Hepatocyte (in vitro differentiated cells): ENCODE measurements around the gene KLHL3.

Source experiments
- EZH2 ChIP-seq: fragments of 200-600 bp; sonication (generic); IDR thresholded peaks from 2 replicates; pipeline ENCODE4 v1.6.1; 2016; ENCODE audit warnings: antibody characterized with exemption, mild to moderate bottlenecking, borderline replicate concordance
- TF ChIP-seq, protein P1 (sequence below): fragments of 200-600 bp; sonication (generic); IDR thresholded peaks from 2 replicates; pipeline ENCODE4 v1.5.1; 2016; ENCODE audit warnings: antibody characterized with exemption, mild to moderate bottlenecking; ENCODE audit not compliant: poor library complexity

DNA sequence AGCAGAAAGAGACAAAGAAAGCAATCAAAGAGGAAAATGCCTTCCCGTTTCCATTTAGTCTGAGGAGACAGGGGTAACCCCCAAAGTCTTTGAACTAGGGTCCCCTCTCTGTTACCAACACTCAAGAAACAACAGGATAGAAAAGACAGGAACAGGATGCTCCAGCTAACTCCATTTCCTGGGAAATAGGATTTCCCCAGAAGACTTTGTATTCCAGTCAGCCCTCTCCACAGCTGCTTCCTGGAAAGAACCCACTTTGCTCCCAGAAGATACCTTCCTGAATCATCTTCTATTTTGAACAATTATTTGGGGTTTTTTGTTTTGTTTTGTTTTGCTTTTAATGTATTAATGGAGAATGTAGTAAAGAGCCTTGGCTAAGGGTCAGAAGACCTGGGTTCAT lies 56.0 kb downstream of the KLHL3 start:
- TF ChIP-seq EZH2, result no peak
- TF ChIP-seq, protein P1, sequence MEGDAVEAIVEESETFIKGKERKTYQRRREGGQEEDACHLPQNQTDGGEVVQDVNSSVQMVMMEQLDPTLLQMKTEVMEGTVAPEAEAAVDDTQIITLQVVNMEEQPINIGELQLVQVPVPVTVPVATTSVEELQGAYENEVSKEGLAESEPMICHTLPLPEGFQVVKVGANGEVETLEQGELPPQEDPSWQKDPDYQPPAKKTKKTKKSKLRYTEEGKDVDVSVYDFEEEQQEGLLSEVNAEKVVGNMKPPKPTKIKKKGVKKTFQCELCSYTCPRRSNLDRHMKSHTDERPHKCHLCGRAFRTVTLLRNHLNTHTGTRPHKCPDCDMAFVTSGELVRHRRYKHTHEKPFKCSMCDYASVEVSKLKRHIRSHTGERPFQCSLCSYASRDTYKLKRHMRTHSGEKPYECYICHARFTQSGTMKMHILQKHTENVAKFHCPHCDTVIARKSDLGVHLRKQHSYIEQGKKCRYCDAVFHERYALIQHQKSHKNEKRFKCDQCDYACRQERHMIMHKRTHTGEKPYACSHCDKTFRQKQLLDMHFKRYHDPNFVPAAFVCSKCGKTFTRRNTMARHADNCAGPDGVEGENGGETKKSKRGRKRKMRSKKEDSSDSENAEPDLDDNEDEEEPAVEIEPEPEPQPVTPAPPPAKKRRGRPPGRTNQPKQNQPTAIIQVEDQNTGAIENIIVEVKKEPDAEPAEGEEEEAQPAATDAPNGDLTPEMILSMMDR, result no peak
